Purkinje cell (primary cell): ENCODE measurements around the gene VAT1L. TPM values are rescaled to one million over a fixed set of nuclear protein-coding genes. Genes with fewer than 3 reads are reported as not detected.

Source experiments
- polyA plus RNA-seq: library from polyadenylated mRNA; unstranded; fragments of >200 nt; fragmentation: Nextera tagmentation; gene quantifications from 2 replicates; pipeline ENCODE4 v1.2.1, GENCODE V29; 2014

Gene VAT1L
- 32.7 and 43.6 TPM in 2 replicates for polyA plus RNA-seq

GRCh38 chr16:77788181-77789084 lies at the start of gene VAT1L:
VAT1L (plus strand) TSS chr16:77788564; CDS start chr16:77788683, 119 bp downstream.

GRCh38 chr16:78022347-78023060 lies 234.1 kb downstream of the VAT1L start, which contains the start of gene CLEC3A:
CLEC3A (plus strand) TSS chr16:78022548; CDS start chr16:78022627, 79 bp downstream.

Other genes with a start within 250 kb of the VAT1L start
- gene NUDT7, start 66.0 kb upstream of the VAT1L start, polyA plus RNA-seq = 35.1 and 67.7 TPM in 2 replicates
- not detected in 2 replicates for gene CLEC3A, start 234.0 kb downstream of the VAT1L start, polyA plus RNA-seq